Measurements from ENCODE around the gene DPH6.
"Not testable (repeated sequence)": the region's sequence is repeated elsewhere in the genome, so short reads cannot be mapped to it uniquely, and the experiment has no call there.

DPH6 gene

DNA sequence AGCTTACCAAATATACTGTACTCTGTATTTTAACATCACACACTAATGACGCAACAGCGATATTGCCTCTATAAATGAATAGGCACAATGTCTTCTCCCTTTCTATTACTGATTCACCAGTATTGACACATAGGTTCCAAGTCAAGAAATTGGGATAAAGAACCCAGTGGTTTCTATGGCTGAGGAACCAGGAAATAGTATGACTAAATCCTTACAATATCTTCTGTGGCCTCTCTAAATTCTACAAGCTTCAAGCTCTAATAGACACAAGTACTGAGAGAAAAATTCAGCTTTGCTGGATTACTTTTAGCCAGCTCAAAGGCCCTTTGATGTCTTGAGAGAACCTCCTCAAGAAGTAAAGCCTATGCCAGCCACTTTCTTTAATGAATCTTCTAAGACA, 162.5 kb downstream of the DPH6 start:
- no peak for ATAC-seq
- Mint-ChIP-seq H3K27me3 (no peaks in the 10 kb centered on the region), H3K4me3 (no peak overlapping the region), H3K4me1 (no peaks in the 10 kb centered on the region), H3K9me3 (peaks cover 2% of the 10 kb centered on the region), H3K36me3 (peaks cover 19% of the 10 kb centered on the region), H3K27ac (no peak overlapping the region)

DNA sequence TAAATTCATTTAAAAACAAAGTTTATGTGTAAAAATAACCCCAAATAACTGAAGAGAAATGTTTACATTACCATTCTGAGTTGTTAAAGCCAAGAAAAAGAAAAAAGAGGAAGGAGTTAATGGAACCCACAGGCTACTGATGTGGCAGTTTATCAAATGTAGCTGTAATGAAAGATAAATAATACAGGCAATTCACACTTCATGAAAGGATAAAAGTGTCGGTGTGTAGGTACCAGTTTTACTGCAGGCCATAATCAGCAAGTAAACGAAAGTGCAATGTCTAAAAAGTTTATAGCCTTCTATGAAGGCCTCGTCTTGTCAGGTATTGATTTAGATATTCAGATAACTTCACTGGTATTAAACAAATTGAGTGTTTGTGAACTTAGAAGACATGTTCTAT, 164.6 kb downstream of the DPH6 start:
- no peak for ATAC-seq
- H3K9me3 Mint-ChIP-seq = peaks cover 2% of the 10 kb centered on the region
- H3K27me3 Mint-ChIP-seq = no peaks in the 10 kb centered on the region
- H3K27ac Mint-ChIP-seq = no peak overlapping the region
- H3K36me3 Mint-ChIP-seq = peaks cover 26% of the 10 kb centered on the region
- no peak overlapping the region for H3K4me3 Mint-ChIP-seq
- no peaks in the 10 kb centered on the region for H3K4me1 Mint-ChIP-seq

DNA sequence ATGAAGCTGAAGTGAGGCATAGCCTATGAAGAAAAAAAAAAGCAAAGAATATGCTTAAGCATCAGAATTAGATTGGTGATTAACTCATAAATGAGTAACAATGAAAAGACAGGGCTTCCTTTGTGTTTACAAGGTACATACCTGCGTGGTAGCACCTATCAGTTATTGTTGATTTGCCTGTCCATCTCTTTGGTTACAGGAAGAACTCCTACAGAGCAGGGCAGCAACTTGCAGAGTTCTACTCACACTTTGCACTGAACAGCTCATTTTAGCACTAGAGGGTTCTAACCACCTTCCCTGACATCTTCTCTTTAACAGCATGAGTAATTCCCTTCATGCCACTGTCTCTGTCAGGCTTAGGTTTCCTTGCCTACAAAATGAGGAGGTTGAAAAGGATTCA, 166.0 kb downstream of the DPH6 start:
- Mint-ChIP-seq H3K4me3 (no peak overlapping the region), H3K27ac (no peak overlapping the region), H3K9me3 (peaks cover 2% of the 10 kb centered on the region), H3K27me3 (no peaks in the 10 kb centered on the region), H3K36me3 (peaks cover 26% of the 10 kb centered on the region), H3K4me1 (no peaks in the 10 kb centered on the region)
- ATAC-seq = no peak

DNA sequence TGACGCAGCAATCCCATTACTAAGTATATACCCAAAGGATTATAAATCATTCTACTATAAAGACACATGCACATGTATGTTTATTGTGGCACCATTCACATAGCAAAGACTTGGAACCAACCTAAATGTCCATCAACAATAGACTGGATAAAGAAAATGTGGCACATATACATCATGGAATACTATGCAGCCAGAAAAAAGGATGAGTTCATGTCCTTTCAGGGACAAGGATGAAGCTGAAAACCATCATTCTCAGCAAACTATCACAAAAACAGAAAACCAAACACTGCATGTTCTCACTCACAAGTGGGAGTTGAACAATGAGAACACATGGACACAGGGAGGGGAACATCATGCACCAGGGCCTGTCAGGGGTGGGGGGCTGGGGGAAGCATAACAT, 167.5 kb downstream of the DPH6 start:
- ATAC-seq = not testable (repeated sequence)

DNA sequence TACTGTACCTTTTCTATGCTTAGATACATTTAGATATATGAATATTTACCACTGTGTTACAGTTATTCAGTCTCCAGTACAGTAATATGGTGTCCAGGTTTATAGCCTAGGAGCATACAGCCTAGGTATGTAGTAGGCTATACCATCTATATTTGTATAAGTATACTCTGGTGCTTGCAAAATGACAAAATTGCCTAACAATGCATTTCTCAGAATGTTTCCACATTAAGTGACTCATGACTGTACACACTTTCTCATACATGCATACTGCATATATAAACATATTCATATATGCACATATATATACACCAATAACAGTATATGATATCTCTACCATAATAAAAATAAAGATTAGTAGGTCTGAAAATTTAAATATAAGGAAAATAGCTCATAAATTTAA, 169.3 kb downstream of the DPH6 start:
- H3K4me1 Mint-ChIP-seq = no peaks in the 10 kb centered on the region
- H3K9me3 Mint-ChIP-seq = peaks cover 2% of the 10 kb centered on the region
- H3K27ac Mint-ChIP-seq = no peak overlapping the region
- H3K4me3 Mint-ChIP-seq = no peak overlapping the region
- H3K27me3 Mint-ChIP-seq = no peaks in the 10 kb centered on the region
- H3K36me3 Mint-ChIP-seq = peaks cover 40% of the 10 kb centered on the region
- ATAC-seq = no peak

More for the DNA sequence above, 167.5 kb downstream of the DPH6 start:
- peaks cover 26% of the 10 kb centered on the region for H3K36me3 Mint-ChIP-seq
- H3K27ac Mint-ChIP-seq, H3K9me3 Mint-ChIP-seq, H3K4me3 Mint-ChIP-seq, H3K27me3 Mint-ChIP-seq, H3K4me1 Mint-ChIP-seq: not testable (repeated sequence)

DNA sequence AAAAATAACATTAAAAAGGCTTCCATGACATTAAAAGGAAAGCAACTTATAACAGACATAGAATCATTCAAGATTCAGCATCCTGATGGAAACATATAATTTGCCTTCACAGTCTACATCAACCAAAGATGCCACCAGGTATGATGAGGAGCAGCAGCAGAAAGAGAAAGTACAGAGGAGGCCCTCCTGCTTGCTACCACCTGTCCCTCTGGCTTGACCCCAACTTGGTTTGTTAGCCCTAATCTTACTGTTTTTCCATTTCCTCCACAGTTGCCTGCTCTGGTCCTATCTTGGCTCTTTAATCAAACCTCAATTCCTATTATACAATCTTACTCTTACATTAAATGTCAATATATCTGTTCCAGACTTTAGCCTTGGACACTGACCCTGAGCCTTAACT, 171.3 kb downstream of the DPH6 start:
- Mint-ChIP-seq H3K27ac (no peak overlapping the region), H3K9me3 (peaks cover 2% of the 10 kb centered on the region), H3K4me1 (no peaks in the 10 kb centered on the region), H3K4me3 (no peak overlapping the region), H3K27me3 (no peaks in the 10 kb centered on the region), H3K36me3 (peaks cover 51% of the 10 kb centered on the region)
- ATAC-seq = no peak

DNA sequence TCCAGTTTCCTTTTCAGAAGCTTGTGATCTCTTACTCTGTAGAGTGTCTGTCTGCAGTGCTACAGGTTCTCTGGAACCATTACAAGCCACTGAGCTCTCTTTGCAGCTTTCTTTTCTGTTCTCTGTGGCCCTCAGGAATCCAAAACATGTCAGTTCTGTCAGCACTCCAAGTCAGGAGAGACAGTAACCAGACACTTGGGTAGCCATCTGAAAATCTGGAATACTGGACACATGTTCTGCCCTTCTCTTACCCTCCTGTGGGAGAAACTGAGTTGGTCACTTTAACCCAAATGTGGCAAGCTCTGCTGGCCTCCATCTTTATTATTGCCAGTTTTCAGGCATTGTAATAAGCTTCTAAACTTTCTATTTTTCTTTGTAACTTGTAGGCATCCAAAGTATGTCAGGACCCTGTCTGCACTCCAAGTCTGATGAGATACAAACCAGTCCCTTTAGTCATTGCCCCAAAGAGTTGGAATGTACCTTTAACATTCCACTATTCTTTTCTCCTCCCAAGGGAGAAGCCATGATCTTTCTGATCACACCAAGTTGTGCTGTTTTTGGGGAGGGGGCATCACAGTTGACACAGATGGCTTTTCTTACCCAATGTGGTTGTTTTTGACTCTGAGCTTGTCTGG, 183.7 kb downstream of the DPH6 start:
- H3K36me3 Mint-ChIP-seq = peaks cover 26% of the 10 kb centered on the region
- H3K27ac Mint-ChIP-seq = no peak overlapping the region
- ATAC-seq = no peak
- H3K9me3 Mint-ChIP-seq = peaks cover 46% of the 10 kb centered on the region
- no peak overlapping the region for H3K4me3 Mint-ChIP-seq
- no peaks in the 10 kb centered on the region for H3K27me3 Mint-ChIP-seq
- no peaks in the 10 kb centered on the region for H3K4me1 Mint-ChIP-seq

DNA sequence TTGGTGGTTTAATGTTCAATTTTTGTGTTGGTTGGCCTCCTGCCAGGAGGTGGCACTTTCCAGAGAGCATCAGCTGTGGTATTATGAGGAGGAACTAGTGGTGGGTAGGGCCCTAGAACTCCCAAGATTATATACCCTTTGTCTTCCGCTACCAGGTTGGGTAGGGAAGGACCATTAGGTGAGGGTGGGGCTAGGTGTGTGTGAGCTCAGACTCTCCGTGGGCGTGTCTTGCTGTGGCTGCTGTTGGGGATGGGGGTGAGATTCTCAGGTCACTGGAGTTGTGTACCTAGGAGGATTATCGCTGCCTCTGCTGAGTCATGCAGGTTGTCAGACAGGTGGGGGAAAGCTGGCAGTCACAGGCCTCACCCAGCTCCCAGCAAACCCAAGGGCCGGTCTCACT, 187.1 kb downstream of the DPH6 start:
- ATAC-seq = no peak
- no peak overlapping the region for H3K4me3 Mint-ChIP-seq
- H3K27me3 Mint-ChIP-seq = no peaks in the 10 kb centered on the region
- no peak overlapping the region for H3K27ac Mint-ChIP-seq
- peaks cover under 1% of the 10 kb centered on the region for H3K36me3 Mint-ChIP-seq
- peaks cover 46% of the 10 kb centered on the region for H3K9me3 Mint-ChIP-seq
- H3K4me1 Mint-ChIP-seq = no peaks in the 10 kb centered on the region

DNA sequence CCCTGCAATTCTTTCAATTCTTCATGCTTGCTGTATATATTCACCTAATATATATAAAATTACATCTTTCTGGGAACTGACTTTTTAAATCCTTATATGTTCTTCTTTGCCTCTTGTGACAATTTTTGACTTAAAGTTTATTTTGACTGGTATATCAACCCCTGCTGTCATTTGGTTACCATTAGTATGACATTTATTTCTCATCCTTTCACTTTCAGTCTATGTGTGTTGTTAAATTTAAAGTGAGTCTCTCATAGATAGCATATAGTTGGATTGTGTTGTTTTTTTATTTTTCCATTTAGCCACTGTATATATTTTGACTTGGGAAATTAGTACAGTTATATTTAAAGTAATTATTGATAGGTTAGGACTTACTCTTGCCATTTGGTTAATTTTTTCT, 194.9 kb downstream of the DPH6 start:
- H3K36me3 Mint-ChIP-seq = no peaks in the 10 kb centered on the region
- no peak for ATAC-seq
- H3K4me3 Mint-ChIP-seq = no peak overlapping the region
- H3K27me3 Mint-ChIP-seq = no peaks in the 10 kb centered on the region
- H3K4me1 Mint-ChIP-seq = no peaks in the 10 kb centered on the region
- H3K27ac Mint-ChIP-seq = no peak overlapping the region
- peaks cover 20% of the 10 kb centered on the region for H3K9me3 Mint-ChIP-seq

DNA sequence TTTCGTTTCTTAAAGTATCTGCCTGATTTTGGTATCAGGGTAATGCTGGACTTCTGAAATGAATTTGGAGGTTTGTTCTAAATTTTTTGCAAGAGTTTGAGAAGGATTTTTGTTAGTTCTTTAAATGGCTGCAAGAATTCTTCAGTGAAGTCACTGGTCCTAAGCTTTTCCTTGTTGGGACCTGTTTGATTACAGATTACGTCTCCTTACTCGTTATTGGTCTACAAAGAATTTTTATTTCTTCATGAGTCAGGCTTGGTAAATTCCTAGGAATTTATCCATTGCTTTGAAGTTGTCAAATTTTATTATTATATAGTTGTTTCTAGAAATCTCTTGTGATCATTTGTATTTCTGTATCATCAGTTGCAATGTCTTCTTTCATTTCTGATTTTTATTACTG, 196.0 kb downstream of the DPH6 start:
- H3K9me3 Mint-ChIP-seq = peaks cover 12% of the 10 kb centered on the region
- H3K27ac Mint-ChIP-seq = no peak overlapping the region
- no peak for ATAC-seq
- H3K4me3 Mint-ChIP-seq = no peak overlapping the region
- H3K4me1 Mint-ChIP-seq = no peaks in the 10 kb centered on the region
- no peaks in the 10 kb centered on the region for H3K36me3 Mint-ChIP-seq
- H3K27me3 Mint-ChIP-seq = no peaks in the 10 kb centered on the region

DNA sequence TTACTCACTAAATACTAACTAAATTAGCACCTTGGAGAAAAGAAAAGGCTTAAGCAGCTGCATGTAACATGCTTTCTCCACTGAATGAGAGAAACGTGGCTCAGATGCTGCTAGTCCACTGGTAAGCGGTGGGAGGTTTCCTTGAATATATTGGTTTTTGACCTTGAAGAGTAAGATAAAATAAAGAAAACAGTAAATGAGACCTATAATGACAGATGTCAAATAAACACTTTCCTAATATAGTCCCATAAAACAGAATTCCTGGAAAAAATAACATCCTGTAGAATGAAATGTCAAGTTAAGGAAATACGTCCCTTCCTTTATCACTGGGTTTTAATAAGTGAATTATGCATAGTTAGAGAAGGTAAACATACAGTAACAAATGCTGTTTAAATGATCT, 215.0 kb downstream of the DPH6 start:
- H3K4me1 Mint-ChIP-seq = no peaks in the 10 kb centered on the region
- no peak for ATAC-seq
- no peak overlapping the region for H3K4me3 Mint-ChIP-seq
- H3K27me3 Mint-ChIP-seq = no peaks in the 10 kb centered on the region
- H3K9me3 Mint-ChIP-seq = peaks cover 4% of the 10 kb centered on the region
- no peak overlapping the region for H3K27ac Mint-ChIP-seq
- no peaks in the 10 kb centered on the region for H3K36me3 Mint-ChIP-seq

DNA sequence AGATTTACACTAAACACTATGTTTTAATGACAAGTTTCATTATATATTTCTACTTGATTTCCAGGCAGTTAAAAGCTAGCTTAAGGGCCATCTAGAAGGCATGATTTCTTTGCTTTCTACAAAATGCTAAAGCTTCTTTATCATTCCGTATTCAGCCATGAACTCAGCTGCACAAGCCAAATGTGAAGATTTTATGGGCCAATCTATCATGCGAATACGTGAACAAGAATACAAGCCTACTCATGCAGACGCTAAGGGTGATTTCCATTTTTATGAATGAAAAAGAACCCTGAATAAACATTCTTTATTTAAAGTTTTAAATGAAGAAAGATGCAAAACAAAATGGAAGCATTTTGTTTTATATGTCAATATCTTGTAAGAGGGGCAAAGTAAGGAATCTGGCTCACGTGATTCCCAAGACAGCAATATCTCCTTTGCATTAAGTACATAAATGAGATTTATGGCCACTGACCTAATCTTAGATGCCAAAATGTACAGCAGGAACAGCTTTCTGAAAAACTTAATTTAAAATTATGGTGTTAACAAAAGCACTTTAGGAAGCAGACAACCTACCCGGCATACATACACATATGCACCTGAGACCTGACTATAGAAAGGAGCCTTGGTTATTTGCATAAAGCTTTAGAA, 215.8 kb downstream of the DPH6 start:
- H3K4me3 Mint-ChIP-seq = no peak overlapping the region

DNA sequence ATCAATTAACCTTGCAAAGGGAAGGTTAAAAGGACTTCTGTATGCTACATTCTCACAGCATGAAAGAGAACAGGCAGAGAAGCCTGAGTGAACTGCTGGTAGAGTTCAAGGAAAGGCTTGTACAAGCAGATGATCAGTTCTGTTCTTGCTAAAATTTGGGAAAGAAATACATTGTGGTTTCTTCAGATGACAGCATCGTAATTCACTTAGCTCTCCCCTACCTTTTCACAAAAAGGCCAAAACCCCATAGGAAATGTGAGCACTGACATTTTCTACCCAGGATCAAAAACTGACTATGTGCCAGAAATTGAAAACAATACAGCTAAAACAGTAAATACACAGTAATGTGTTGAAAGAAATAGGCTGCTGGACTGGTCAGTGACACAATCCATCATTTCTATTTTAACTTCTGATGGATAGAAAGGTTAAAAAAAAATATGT, 216.4 kb downstream of the DPH6 start:
- Mint-ChIP-seq H3K4me3 (no peak overlapping the region), H3K36me3 (no peaks in the 10 kb centered on the region), H3K9me3 (no peaks in the 10 kb centered on the region), H3K27me3 (no peaks in the 10 kb centered on the region), H3K27ac (no peak overlapping the region), H3K4me1 (no peaks in the 10 kb centered on the region)
- ATAC-seq = no peak

More for the DNA sequence above, 215.8 kb downstream of the DPH6 start:
- no peaks in the 10 kb centered on the region for H3K27me3 Mint-ChIP-seq
- ATAC-seq = no peak
- no peaks in the 10 kb centered on the region for H3K4me1 Mint-ChIP-seq
- H3K36me3 Mint-ChIP-seq = no peaks in the 10 kb centered on the region
- H3K27ac Mint-ChIP-seq = no peak overlapping the region
- no peaks in the 10 kb centered on the region for H3K9me3 Mint-ChIP-seq

DNA sequence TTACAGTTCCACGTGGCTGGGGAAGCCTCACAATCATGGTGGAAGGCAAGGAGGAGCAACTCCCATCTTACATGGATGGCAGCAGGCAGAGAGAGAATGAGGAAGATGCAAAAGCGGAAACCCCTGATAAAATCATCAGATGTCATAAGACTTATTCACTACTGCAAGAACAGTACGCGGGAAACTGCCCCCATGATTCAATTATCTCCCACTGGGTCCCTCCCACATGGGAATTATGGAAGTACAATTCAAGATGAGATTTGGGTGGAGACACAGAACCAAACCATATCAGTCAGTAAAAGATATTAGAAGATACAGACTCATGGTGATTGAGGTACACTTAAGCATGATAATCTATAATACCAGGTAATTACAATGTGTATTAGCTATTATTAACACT, 217.1 kb downstream of the DPH6 start:
- not testable (repeated sequence) for H3K27me3 Mint-ChIP-seq, ATAC-seq, H3K4me1 Mint-ChIP-seq, H3K36me3 Mint-ChIP-seq, H3K27ac Mint-ChIP-seq, H3K9me3 Mint-ChIP-seq, H3K4me3 Mint-ChIP-seq

DNA sequence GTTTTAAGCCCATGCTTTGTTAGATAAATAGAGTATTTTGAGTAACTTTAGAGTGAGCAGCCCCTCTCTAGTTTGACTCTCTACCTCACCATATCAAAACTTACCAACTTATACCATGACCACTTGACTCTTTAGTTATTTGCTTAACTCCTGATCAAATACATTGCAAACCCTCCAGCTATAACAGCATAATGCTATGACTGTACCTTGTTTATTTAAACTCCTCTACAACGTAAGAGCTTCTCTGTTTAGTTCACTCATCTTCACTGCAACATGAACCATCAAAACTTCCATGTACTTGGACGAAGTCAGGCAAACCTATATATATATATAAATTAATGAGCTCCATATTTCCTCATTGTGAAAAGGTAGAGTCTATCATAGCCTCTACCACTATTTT, 218.2 kb downstream of the DPH6 start:
- Mint-ChIP-seq H3K4me3 (no peak overlapping the region), H3K9me3 (no peaks in the 10 kb centered on the region), H3K4me1 (no peaks in the 10 kb centered on the region), H3K27ac (no peak overlapping the region), H3K36me3 (no peaks in the 10 kb centered on the region), H3K27me3 (no peaks in the 10 kb centered on the region)
- no peak for ATAC-seq

DNA sequence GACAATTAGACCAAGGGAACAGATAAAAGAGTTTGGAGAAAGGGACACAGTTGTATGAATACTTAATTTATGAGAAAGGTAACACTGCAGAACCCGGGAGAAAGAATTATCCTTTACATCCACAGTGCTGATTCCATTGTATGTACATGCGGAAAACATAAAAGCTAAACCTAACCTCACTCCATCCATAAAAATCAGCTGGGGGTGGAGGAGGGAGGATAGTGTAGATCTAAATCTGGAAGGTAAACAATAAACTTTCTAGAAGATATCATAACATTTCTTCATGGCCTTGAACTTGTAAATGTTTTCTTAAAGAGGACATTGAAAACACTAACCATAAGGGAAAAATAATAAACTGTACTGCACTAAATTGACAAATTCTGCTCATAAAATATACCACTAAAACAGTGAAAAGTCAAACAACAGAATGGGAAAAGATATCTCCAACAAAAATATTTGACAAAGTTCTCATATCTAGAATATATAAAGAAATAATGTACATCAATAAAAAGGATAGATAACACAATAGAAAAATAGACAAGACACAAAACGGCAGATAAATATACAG, 220.5 kb downstream of the DPH6 start:
- H3K36me3 Mint-ChIP-seq = no peaks in the 10 kb centered on the region
- no peaks in the 10 kb centered on the region for H3K9me3 Mint-ChIP-seq
- no peak for ATAC-seq
- no peaks in the 10 kb centered on the region for H3K4me1 Mint-ChIP-seq
- no peaks in the 10 kb centered on the region for H3K27me3 Mint-ChIP-seq
- H3K27ac Mint-ChIP-seq = no peak overlapping the region
- no peak overlapping the region for H3K4me3 Mint-ChIP-seq
